ENCODE data around the gene KLHL5.

DNA sequence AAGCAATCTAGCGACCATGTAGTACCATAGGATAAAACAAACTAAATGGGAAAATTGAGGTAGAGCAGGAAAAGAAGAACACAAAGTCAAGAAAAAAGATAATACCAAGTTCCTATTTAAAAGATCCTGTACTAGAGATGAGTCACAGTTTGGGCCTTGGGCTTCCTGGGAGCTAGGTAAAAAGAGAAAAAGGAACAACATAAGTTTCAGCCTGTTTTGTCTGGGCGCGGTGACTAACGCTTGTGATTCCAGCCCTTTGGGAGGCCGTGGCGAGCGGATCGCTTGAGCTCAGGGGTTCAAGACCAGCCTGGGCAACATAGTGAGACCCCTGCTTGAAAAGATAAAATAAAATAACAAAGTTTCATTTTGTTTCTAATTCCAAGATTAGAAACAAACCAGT, 15.8 kb upstream of the KLHL5 start:
- TF ChIP-seq EZH2 (IDR thresholded peaks at IDR 0.05; ENCODE audit: insufficient read depth, poor library complexity, severe bottlenecking), result no peak
- TF ChIP-seq EZH2phosphoT487 (IDR thresholded peaks at IDR 0.05; ENCODE audit: insufficient read depth, low read depth), result no peak
